HepG2 (cell line): ENCODE data around the gene TPBGL. TPM values are rescaled to one million over a fixed set of nuclear protein-coding genes. Genes with fewer than 3 reads are reported as not detected.

ENCODE experiments used
- CCDC6 ChIP-seq: sonication (generic); formaldehyde crosslinking; IDR thresholded peaks from 2 replicates; pipeline ENCODE4 v1.8.1; 2022; ENCODE audit warnings: mild to moderate bottlenecking, missing genetic modification reagents, moderate library complexity
- CHD4 ChIP-seq: fragments of 200-600 bp; sonication (generic); IDR thresholded peaks from 2 replicates; pipeline ENCODE4 v1.7.0; 2017; ENCODE audit warnings: mild to moderate bottlenecking, low read length, borderline replicate concordance
- FOXA3 ChIP-seq: IDR thresholded peaks from 2 replicates; pipeline ENCODE4 v1.6.1; 2016; ENCODE audit warnings: missing genetic modification reagents, missing compliant biosample characterization
- IKZF4 ChIP-seq: sonication (generic); formaldehyde crosslinking; IDR thresholded peaks from 2 replicates; pipeline ENCODE4 v1.5.1; 2020; ENCODE audit warnings: borderline replicate concordance, mild to moderate bottlenecking, low read depth, missing genetic modification reagents; ENCODE audit errors: not compliant biosample characterization
- KAT2B ChIP-seq: fragments of 150-350 bp; IDR thresholded peaks from 2 replicates; pipeline ENCODE4 v1.6.1; 2014; ENCODE audit warnings: low read depth, low read length, borderline replicate concordance
- KDM3A ChIP-seq: IDR thresholded peaks from 2 replicates; pipeline ENCODE4 v1.6.1; 2018; ENCODE audit warnings: low read depth, missing compliant biosample characterization
- RCOR2 ChIP-seq: IDR thresholded peaks from 2 replicates; pipeline ENCODE4 v1.6.1; 2016; ENCODE audit warnings: missing biosample characterization, missing genetic modification reagents
- RELA ChIP-seq: sonication (generic); formaldehyde crosslinking; IDR thresholded peaks from 2 replicates; pipeline ENCODE4 v1.4.0; 2020; ENCODE audit warnings: missing genetic modification reagents
- SALL1 ChIP-seq: sonication (generic); formaldehyde crosslinking; IDR thresholded peaks from 2 replicates; pipeline ENCODE4 v1.8.0; 2022; ENCODE audit warnings: mild to moderate bottlenecking, missing genetic modification reagents
- TBL1XR1 ChIP-seq: fragments of 150-350 bp; IDR thresholded peaks from 2 replicates; pipeline ENCODE4 v1.6.1; 2014; ENCODE audit warnings: borderline replicate concordance, low read length; ENCODE audit not compliant: partially characterized antibody
- ZBTB49 ChIP-seq: sonication (generic); formaldehyde crosslinking; IDR thresholded peaks from 2 replicates; pipeline ENCODE4 v1.4.0; 2020; ENCODE audit warnings: missing genetic modification reagents, borderline replicate concordance
- ZNF382 ChIP-seq: sonication (generic); formaldehyde crosslinking; IDR thresholded peaks from 2 replicates; pipeline ENCODE4 v1.5.0; 2020; ENCODE audit warnings: missing genetic modification reagents, mild to moderate bottlenecking, borderline replicate concordance
- ZNF512B ChIP-seq: sonication (generic); formaldehyde crosslinking; IDR thresholded peaks from 2 replicates; pipeline ENCODE4 v1.5.1; 2020; ENCODE audit warnings: missing genetic modification reagents, mild to moderate bottlenecking, borderline replicate concordance
- ZNF564 ChIP-seq: sonication (generic); formaldehyde crosslinking; IDR thresholded peaks from 2 replicates; pipeline ENCODE4 v1.8.1; 2023; ENCODE audit warnings: mild to moderate bottlenecking, missing genetic modification reagents
- ZNF703 ChIP-seq: sonication (generic); formaldehyde crosslinking; IDR thresholded peaks from 2 replicates; pipeline ENCODE4 v1.5.1; 2020; ENCODE audit warnings: missing genetic modification reagents, mild to moderate bottlenecking, moderate library complexity, borderline replicate concordance
- ZNF784 ChIP-seq: sonication (generic); formaldehyde crosslinking; IDR thresholded peaks from 2 replicates; pipeline ENCODE4 v1.5.1; 2020; ENCODE audit warnings: missing genetic modification reagents, mild to moderate bottlenecking, borderline replicate concordance
- ZSCAN25 ChIP-seq: sonication (generic); formaldehyde crosslinking; IDR thresholded peaks from 2 replicates; pipeline ENCODE4 v1.8.0; 2022; ENCODE audit warnings: mild to moderate bottlenecking, missing genetic modification reagents
- polyA plus RNA-seq, 8 experiments: library from polyadenylated mRNA; depleted of rRNA in 3 of 8; stranded (reverse) in 7 of 8; unstranded in 1 of 8; fragments of >200 nt; fragmentation: Illumina TruSeq in 4 of 8; extraction: Trizol in 4 of 8; gene quantifications; 2 replicates each; pipeline versions ENCODE4 v1.2.1 to v1.2.3, GENCODE V29; 2011 to 2016; ENCODE audit warnings: low read depth in 4 of 8, missing spikeins in 1 of 8, mixed read lengths in 1 of 8; ENCODE audit not compliant: insufficient read depth in 1 of 8
- total RNA-seq, 5 experiments: library from RNA; depleted of rRNA; stranded (reverse); fragments of >200 nt; fragmentation: Illumina TruSeq; extraction: Trizol; gene quantifications; 2 replicates each; pipeline ENCODE4 v1.2.3, GENCODE V29; 2016; ENCODE audit warnings: low read depth in 1 of 5
- TF ChIP-seq, protein P1 (sequence below): sonication (generic); formaldehyde crosslinking; IDR thresholded peaks from 2 replicates; pipeline ENCODE4 v1.4.0; 2020; ENCODE audit warnings: missing genetic modification reagents
- TF ChIP-seq, protein P2 (sequence below): sonication (generic); formaldehyde crosslinking; IDR thresholded peaks from 2 replicates; pipeline ENCODE4 v1.4.0; 2020; ENCODE audit warnings: missing genetic modification reagents, borderline replicate concordance
- TF ChIP-seq, protein P3 (sequence below), 2 experiments: fragments of 450-650 bp in 1 of 2; sonication (generic) in 1 of 2; formaldehyde crosslinking; IDR thresholded peaks; 2 replicates each; pipeline versions ENCODE4 v1.5.0 to v1.8.0; 2020 to 2022; ENCODE audit warnings: mild to moderate bottlenecking in 1 of 2, missing genetic modification reagents in 1 of 2

Gene TPBGL
- total and polyA plus RNA-seq, 2 of the 13 experiments (the other 11 are each of a cell fraction or from before 2014, with no cell fraction given): not detected

DNA sequence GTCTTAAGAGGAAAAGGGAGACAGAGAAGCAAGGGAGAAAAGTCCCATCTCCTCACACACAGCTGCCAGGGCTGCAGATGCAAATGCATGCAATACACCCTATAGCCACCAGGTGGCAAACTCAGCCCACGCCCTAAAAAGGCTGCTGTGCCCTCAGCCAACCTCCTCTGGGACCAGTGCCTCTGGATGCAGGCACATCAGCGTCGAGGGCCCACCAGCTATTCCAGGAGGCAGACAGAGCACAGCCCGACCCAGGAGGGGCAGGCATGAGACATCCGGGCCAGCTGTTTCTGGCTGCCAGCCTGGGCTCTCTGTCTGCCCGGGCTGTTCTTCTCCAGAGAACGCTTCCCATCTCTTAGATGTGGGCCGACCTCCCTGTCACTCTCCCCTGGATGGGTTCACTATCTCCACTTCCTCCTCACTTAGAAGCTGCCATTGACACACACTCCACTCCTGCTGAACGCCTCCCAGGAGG is 39.7 kb downstream of the TPBGL start (continued):
- TF ChIP-seq, protein P1, sequence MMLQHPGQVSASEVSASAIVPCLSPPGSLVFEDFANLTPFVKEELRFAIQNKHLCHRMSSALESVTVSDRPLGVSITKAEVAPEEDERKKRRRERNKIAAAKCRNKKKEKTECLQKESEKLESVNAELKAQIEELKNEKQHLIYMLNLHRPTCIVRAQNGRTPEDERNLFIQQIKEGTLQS (CRISPR knock-in tag): no peak
- TF ChIP-seq ZSCAN25 (CRISPR knock-in tag): no peak
- no peak for TF ChIP-seq KAT2B
- TF ChIP-seq RELA (CRISPR knock-in tag): no peak
- no peak for TF ChIP-seq CCDC6 (CRISPR knock-in tag)
- TF ChIP-seq IKZF4: no peak
- no peak for TF ChIP-seq ZNF564 (CRISPR knock-in tag)
- no peak for TF ChIP-seq ZBTB49 (CRISPR knock-in tag)
- no peak for TF ChIP-seq CHD4
- TF ChIP-seq FOXA3 (CRISPR knock-in tag): 0 out of 2 replicates have a peak, but pooled peaks have one; percentile 22
- no peak for TF ChIP-seq RCOR2 (CRISPR knock-in tag)
- TF ChIP-seq KDM3A (CRISPR knock-in tag): 0 out of 2 replicates have a peak, but pooled peaks have one; percentile 31
- TF ChIP-seq ZNF784 (CRISPR knock-in tag): no peak
- TF ChIP-seq ZNF703 (CRISPR knock-in tag): no peak
- no peak for TF ChIP-seq ZNF512B (CRISPR knock-in tag)
- TF ChIP-seq TBL1XR1: no peak
- TF ChIP-seq, protein P2, sequence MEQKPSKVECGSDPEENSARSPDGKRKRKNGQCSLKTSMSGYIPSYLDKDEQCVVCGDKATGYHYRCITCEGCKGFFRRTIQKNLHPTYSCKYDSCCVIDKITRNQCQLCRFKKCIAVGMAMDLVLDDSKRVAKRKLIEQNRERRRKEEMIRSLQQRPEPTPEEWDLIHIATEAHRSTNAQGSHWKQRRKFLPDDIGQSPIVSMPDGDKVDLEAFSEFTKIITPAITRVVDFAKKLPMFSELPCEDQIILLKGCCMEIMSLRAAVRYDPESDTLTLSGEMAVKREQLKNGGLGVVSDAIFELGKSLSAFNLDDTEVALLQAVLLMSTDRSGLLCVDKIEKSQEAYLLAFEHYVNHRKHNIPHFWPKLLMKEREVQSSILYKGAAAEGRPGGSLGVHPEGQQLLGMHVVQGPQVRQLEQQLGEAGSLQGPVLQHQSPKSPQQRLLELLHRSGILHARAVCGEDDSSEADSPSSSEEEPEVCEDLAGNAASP (CRISPR knock-in tag): peak; percentile 87; the same call in 1 of the 2 replicates
- TF ChIP-seq ZNF382 (CRISPR knock-in tag): no peak
- TF ChIP-seq SALL1: 0 out of 2 replicates have a peak, but pooled peaks have one; percentile 31
- TF ChIP-seq, protein P3, sequence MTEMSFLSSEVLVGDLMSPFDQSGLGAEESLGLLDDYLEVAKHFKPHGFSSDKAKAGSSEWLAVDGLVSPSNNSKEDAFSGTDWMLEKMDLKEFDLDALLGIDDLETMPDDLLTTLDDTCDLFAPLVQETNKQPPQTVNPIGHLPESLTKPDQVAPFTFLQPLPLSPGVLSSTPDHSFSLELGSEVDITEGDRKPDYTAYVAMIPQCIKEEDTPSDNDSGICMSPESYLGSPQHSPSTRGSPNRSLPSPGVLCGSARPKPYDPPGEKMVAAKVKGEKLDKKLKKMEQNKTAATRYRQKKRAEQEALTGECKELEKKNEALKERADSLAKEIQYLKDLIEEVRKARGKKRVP (CRISPR knock-in tag; IDR thresholded peaks at IDR 0.05): no peak
